Stomach (tissue), 9 donors: ENCODE data around the gene CNBP. TPM values are rescaled to one million over a fixed set of nuclear protein-coding genes. Genes with fewer than 3 reads are reported as not detected.
A peak's percentile ranks its signal among the peaks of the same experiment; 100 is the strongest.
"Not testable (repeated sequence)": the region's sequence is repeated elsewhere in the genome, so short reads cannot be mapped to it uniquely, and the experiment has no call there.

Experiments used
- DNase-seq, 2 donors: peaks; one replicate each; pipeline versions ENCODE4 v3.0.0 to v3.0.0-alpha.2; 2013 to 2019
- H3K27ac ChIP-seq, 5 donors: fragments of 200-600 bp in 4 of 5; sonication (generic) in 4 of 5; one replicate each; pipeline ENCODE4 v1.5.1; 2013 to 2019; ENCODE audit warnings: mild to moderate bottlenecking in 1 of 5, moderate library complexity in 1 of 5
- H3K27me3 ChIP-seq, 3 donors: fragments of 200-600 bp; sonication (generic); one replicate each; pipeline ENCODE4 v1.5.1; 2017 to 2019; ENCODE audit warnings: mixed run types in 1 of 3
- H3K36me3 ChIP-seq, 4 donors: fragments of 200-600 bp; sonication (generic); 1 replicate in 3 of 4; 2 replicates in 1 of 4; pipeline ENCODE4 v1.5.1; 2016 to 2019
- H3K4me1 ChIP-seq, 4 donors: fragments of 200-600 bp; sonication (generic); one replicate each; pipeline ENCODE4 v1.5.1; 2016 to 2019
- H3K4me3 ChIP-seq, 4 donors: fragments of 200-600 bp; sonication (generic) in 3 of 4; one replicate each; pipeline ENCODE4 v1.5.1; 2016 to 2019; ENCODE audit warnings: mild to moderate bottlenecking in 1 of 4
- H3K9me3 ChIP-seq, 4 donors: fragments of 200-600 bp; sonication (generic); one replicate each; pipeline ENCODE4 v1.5.1; 2016 to 2019
- CTCF ChIP-seq, 7 experiments: fragments of 450-650 bp in 4 of 7; fragments of 200-600 bp in 3 of 7; sonication (generic) in 3 of 7; IDR thresholded peaks; one replicate each; pipeline ENCODE4 v1.5.1; 2016 to 2019; ENCODE audit warnings: antibody characterized with exemption in 7 of 7, control low read depth in 2 of 7, mild to moderate bottlenecking in 1 of 7
- EP300 ChIP-seq: sonication (generic); formaldehyde crosslinking; IDR thresholded peaks from one replicate; pipeline ENCODE4 v1.6.1; 2017; ENCODE audit warnings: antibody characterized with exemption
- POLR2A ChIP-seq, 4 donors: fragments of 450-650 bp; IDR thresholded peaks; one replicate each; pipeline ENCODE4 v1.6.1; 2016; ENCODE audit warnings: antibody characterized with exemption in 4 of 4, control low read depth in 2 of 4, mild to moderate bottlenecking in 1 of 4, moderate library complexity in 1 of 4
- POLR2AphosphoS5 ChIP-seq, 3 donors: sonication (generic); formaldehyde crosslinking; IDR thresholded peaks; one replicate each; pipeline ENCODE4 v1.6.1; 2016; ENCODE audit warnings: antibody characterized with exemption in 3 of 3
- WGBS, 5 donors: extraction: QIAGEN DNeasy Blood & Tissue Kit in 3 of 5; methylation state at CpG; one replicate each; pipeline versions ENCODE4 v1.1.5 to v1.1.7; 2013 to 2018; 5-methylcytosine and 5-hydroxymethylcytosine counted together
- intact Hi-C: fragments of 100-400 bp; cut with DNase I; formaldehyde crosslinking; loops from one replicate; pipeline ENCODE4 v1.15.1; 2023; ENCODE audit warnings: low total_unique reads
- polyA plus RNA-seq, 3 donors: library from polyadenylated mRNA; stranded (reverse); fragments of 200-250 nt; gene quantifications; one replicate each; pipeline ENCODE4 v1.2.3, GENCODE V29; 2013
- total RNA-seq, 5 donors: library from RNA; depleted of rRNA; stranded (reverse); fragments of >200 nt; gene quantifications; one replicate each; pipeline versions ENCODE4 v1.1.0 to v1.2.3, GENCODE V29; 2014 to 2016
- donor health status: healthy with polysubstance abuse.
- donor health status: Bipolar disorder and iron deficiency.
- donor health status: healthy.

Gene CNBP
- total and polyA plus RNA-seq, 8 donors = 185 to 537 (median 319) TPM

- no peak for DNase-seq
- H3K27me3 ChIP-seq = no peaks in the 10 kb centered on the region
- peaks cover 26 to 45% (median 44%) of the 10 kb centered on the region in 4 donors for H3K36me3 ChIP-seq
- H3K9me3 ChIP-seq = no peaks in the 10 kb centered on the region
- 41 to 65% (median 56%) methylated on average over 5 of the region's 5 CpGs for WGBS, 5 donors
- H3K27ac ChIP-seq = peak overlapping the region in 2 of 5 donors; percentile 96 to 97
- TF ChIP-seq POLR2A (IDR thresholded peaks at IDR 0.05) = no peak
- no peak for TF ChIP-seq EP300
- TF ChIP-seq CTCF (IDR thresholded peaks at IDR 0.05) = no peak
- no peak overlapping the region for H3K4me3 ChIP-seq
- intact Hi-C loops = no loop called here
- peaks cover 21 to 37% (median 26%) of the 10 kb centered on the region in 4 donors for H3K4me1 ChIP-seq
Observed at GRCh38 chr3:129162729-129163579, 20.7 kb downstream of the CNBP start.

GRCh38 chr3:129161860-129162271 lies 21.8 kb downstream of the CNBP start:
- peak in 1 of 2 donors; percentile 26 for DNase-seq
- peak overlapping the region; percentile 94 to 99 (median 96) for H3K27ac ChIP-seq
- intact Hi-C loops = no loop called here
- peaks cover 21 to 37% (median 26%) of the 10 kb centered on the region in 4 donors for H3K4me1 ChIP-seq
- no peak for TF ChIP-seq POLR2AphosphoS5 (IDR thresholded peaks at IDR 0.05)
- no peak for TF ChIP-seq CTCF (IDR thresholded peaks at IDR 0.05)
- no peak for TF ChIP-seq EP300
- no peak for TF ChIP-seq POLR2A (IDR thresholded peaks at IDR 0.05)
- H3K4me3 ChIP-seq = peak overlapping the region; percentile 80 to 86 (median 80)
- no peaks in the 10 kb centered on the region for H3K27me3 ChIP-seq
- WGBS, 5 donors = 0 to 2% (median 0%) methylated on average over 12 of the region's 12 CpGs
- H3K9me3 ChIP-seq = no peaks in the 10 kb centered on the region
- peaks cover 21 to 45% (median 44%) of the 10 kb centered on the region in 4 donors for H3K36me3 ChIP-seq

GRCh38 chr3:129160891-129161859 lies 22.5 kb downstream of the CNBP start, which contains the start of gene ISY1:
Gene ISY1 (minus strand): TSS chr3:129161063. CDS start chr3:129160975, 88 bp downstream.
- H3K27me3 ChIP-seq = no peaks in the 10 kb centered on the region
- H3K9me3 ChIP-seq = no peaks in the 10 kb centered on the region
- WGBS, 5 donors = 0 to 1% (median 0%) methylated on average over 66 to 67 of the region's 67 CpGs
- peak; percentile 90 to 97 for DNase-seq
- intact Hi-C loops = no loop called here
- H3K4me1 ChIP-seq = peaks cover 21 to 37% (median 26%) of the 10 kb centered on the region in 4 donors
- TF ChIP-seq CTCF (IDR thresholded peaks at IDR 0.05) = peak in 5 of 7 experiments; percentile 42 to 70 (median 62)
- TF ChIP-seq POLR2AphosphoS5 (IDR thresholded peaks at IDR 0.05) = peak; percentile 55 to 88 (median 87)
- no peak for TF ChIP-seq EP300
- TF ChIP-seq POLR2A (IDR thresholded peaks at IDR 0.05) = no peak
- peak within 1 kb of the TSS; percentile 94 to 99 (median 96) for H3K27ac ChIP-seq
- H3K4me3 ChIP-seq = peak within 1 kb of the TSS; percentile 80 to 86 (median 80)
- H3K36me3 ChIP-seq = peaks cover 14 to 45% (median 44%) of the 10 kb centered on the region in 4 donors

- Histone ChIP-seq H3K9me3 (no peaks in the 10 kb centered on the region), H3K36me3 (peaks cover 21 to 96% (median 89%) of the 10 kb centered on the region in 4 donors), H3K4me3 (no peak overlapping the region), H3K27me3 (no peaks in the 10 kb centered on the region), H3K27ac (no peak overlapping the region), H3K4me1 (peaks cover 0 to 4% (median 0%) of the 10 kb centered on the region in 4 donors)
- DNase-seq = no peak
- intact Hi-C loops = no loop called here
- TF ChIP-seq POLR2AphosphoS5 (IDR thresholded peaks at IDR 0.05) = no peak
- TF ChIP-seq EP300 = no peak
- TF ChIP-seq POLR2A (IDR thresholded peaks at IDR 0.05) = no peak
- TF ChIP-seq CTCF (IDR thresholded peaks at IDR 0.05) = no peak
Observed at GRCh38 chr3:129144786-129145185, 38.9 kb downstream of the CNBP start.

- H3K9me3 ChIP-seq, H3K4me3 ChIP-seq, H3K27me3 ChIP-seq, H3K27ac ChIP-seq, DNase-seq, H3K4me1 ChIP-seq, intact Hi-C loops: not testable (repeated sequence)
- WGBS, 5 donors = 93 to 97% (median 94%) methylated on average over 5 of the region's 5 CpGs
- peaks cover 31 to 99% (median 98%) of the 10 kb centered on the region in 4 donors for H3K36me3 ChIP-seq
Observed at GRCh38 chr3:129141011-129141410, 42.7 kb downstream of the CNBP start.
